Frontal cortex (tissue), 4 donors: ENCODE measurements around the gene HLA-B. TPM values are rescaled to one million over a fixed set of nuclear protein-coding genes. Genes with fewer than 3 reads are reported as not detected.
"Not testable (repeated sequence)": the region's sequence is repeated elsewhere in the genome, so short reads cannot be mapped to it uniquely, and the experiment has no call there.

Source experiments
- DNase-seq, 2 donors: peaks; one replicate each; pipeline ENCODE4 v3.0.0; 2012; ENCODE audit warnings: low spot score in 2 of 2
- FAIRE-seq: peaks from 2 replicates; lab custom pipeline; 2012; peaks lifted over from hg19 to GRCh38; lab: Jason Lieb, UNC
- total RNA-seq: library from RNA; depleted of rRNA; stranded (reverse); fragments of >200 nt; gene quantifications from one replicate; pipeline ENCODE4 v1.2.3, GENCODE V29; 2014
- donor health status: control.
- donor health status: control.
- donor health status: control.

The HLA-B gene
- total RNA-seq, 1 donor from 2014 or later, result 41.6 TPM

- no peak for FAIRE-seq
- no peak for DNase-seq
Measured at GRCh38 chr6:31386099-31386498, 29.1 kb upstream of the HLA-B start.

GRCh38 chr6:31385041-31385440, 28.1 kb upstream of the HLA-B start:
- DNase-seq, result no peak
- FAIRE-seq, result no peak

- DNase-seq, result no peak
- no peak for FAIRE-seq
Measured at GRCh38 chr6:31383149-31383548, 26.2 kb upstream of the HLA-B start.

GRCh38 chr6:31381666-31382065, 24.7 kb upstream of the HLA-B start:
- no peak for DNase-seq
- FAIRE-seq, result no peak

GRCh38 chr6:31379850-31380249, 22.9 kb upstream of the HLA-B start:
- DNase-seq (no peak), FAIRE-seq (no peak)

- DNase-seq, result no peak
- FAIRE-seq, result no peak
Measured at GRCh38 chr6:31378721-31379103, 21.7 kb upstream of the HLA-B start.

- no peak for FAIRE-seq
- no peak for DNase-seq
Measured at GRCh38 chr6:31378062-31378720, 21.2 kb upstream of the HLA-B start.

GRCh38 chr6:31377029-31377428, 20.1 kb upstream of the HLA-B start:
- FAIRE-seq (no peak), DNase-seq (no peak)

GRCh38 chr6:31375699-31376098, 18.7 kb upstream of the HLA-B start:
- FAIRE-seq (no peak), DNase-seq (no peak)

GRCh38 chr6:31374118-31374517, 17.1 kb upstream of the HLA-B start:
- DNase-seq, FAIRE-seq: not testable (repeated sequence)

- FAIRE-seq, result no peak
- no peak for DNase-seq
Measured at GRCh38 chr6:31368461-31368860, 11.5 kb upstream of the HLA-B start.

GRCh38 chr6:31366693-31367470, 9.9 kb upstream of the HLA-B start:
- FAIRE-seq (no peak), DNase-seq (peak; percentile 56 to 75)

GRCh38 chr6:31365864-31366263, 8.9 kb upstream of the HLA-B start:
- no peak for DNase-seq
- no peak for FAIRE-seq

- no peak for DNase-seq
Measured at GRCh38 chr6:31363811-31364210, 6.8 kb upstream of the HLA-B start.

GRCh38 chr6:31362751-31363150, 5.8 kb upstream of the HLA-B start:
- FAIRE-seq (no peak), DNase-seq (no peak)

More at GRCh38 chr6:31363811-31364210, 6.8 kb upstream of the HLA-B start:
- no peak for FAIRE-seq

GRCh38 chr6:31359581-31359980, 2.6 kb upstream of the HLA-B start:
- no peak for DNase-seq
- FAIRE-seq, result no peak

- DNase-seq (no peak), FAIRE-seq (no peak)
Measured at GRCh38 chr6:31358302-31358701, 1.3 kb upstream of the HLA-B start.

- DNase-seq, result no peak
- no peak for FAIRE-seq
Measured at GRCh38 chr6:31357886-31358285, 907 bp upstream of the HLA-B start.

GRCh38 chr6:31356216-31356945, 598 bp downstream of the HLA-B start:
- DNase-seq, result no peak
- FAIRE-seq, result no peak

GRCh38 chr6:31355583-31355948, 1.4 kb downstream of the HLA-B start:
- no peak for FAIRE-seq

More at GRCh38 chr6:31355583-31355948, 1.4 kb downstream of the HLA-B start:
- no peak for DNase-seq
